AG09319 (cell line): Measurements from ENCODE around the gene CALML4.

Experiments used
- DNase-seq: peaks from one replicate; pipeline ENCODE4 v3.0.0-alpha.2; 2010; ENCODE audit warnings: low read depth; ENCODE audit errors: extremely low read depth
- TF ChIP-seq, protein P1 (sequence below): IDR thresholded peaks from 2 replicates; pipeline ENCODE4 v1.5.1; 2011; ENCODE audit warnings: low read depth, mild to moderate bottlenecking, inconsistent platforms, low read length, moderate library complexity

The CALML4 gene

DNA sequence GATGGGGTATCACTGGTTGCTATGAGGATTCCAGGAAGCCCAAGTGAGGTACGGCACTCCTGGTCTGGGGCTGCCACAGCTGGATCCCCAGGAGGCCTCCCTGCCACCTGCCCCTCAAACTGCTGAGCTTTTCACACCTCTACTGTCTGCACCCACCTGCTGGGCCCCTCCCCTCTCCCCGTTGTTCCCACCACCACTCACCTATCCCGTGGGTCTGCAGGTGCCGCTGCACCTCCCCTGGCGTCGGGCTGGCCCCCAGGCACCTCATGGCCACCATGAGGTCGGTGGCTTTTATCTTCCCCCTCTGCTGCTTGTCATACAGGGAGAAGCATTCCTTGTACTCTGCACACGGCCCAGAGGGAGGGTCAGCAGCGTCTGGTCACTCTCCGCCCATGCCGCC lies 5.8 kb downstream of the CALML4 start:
- TF ChIP-seq, protein P1, sequence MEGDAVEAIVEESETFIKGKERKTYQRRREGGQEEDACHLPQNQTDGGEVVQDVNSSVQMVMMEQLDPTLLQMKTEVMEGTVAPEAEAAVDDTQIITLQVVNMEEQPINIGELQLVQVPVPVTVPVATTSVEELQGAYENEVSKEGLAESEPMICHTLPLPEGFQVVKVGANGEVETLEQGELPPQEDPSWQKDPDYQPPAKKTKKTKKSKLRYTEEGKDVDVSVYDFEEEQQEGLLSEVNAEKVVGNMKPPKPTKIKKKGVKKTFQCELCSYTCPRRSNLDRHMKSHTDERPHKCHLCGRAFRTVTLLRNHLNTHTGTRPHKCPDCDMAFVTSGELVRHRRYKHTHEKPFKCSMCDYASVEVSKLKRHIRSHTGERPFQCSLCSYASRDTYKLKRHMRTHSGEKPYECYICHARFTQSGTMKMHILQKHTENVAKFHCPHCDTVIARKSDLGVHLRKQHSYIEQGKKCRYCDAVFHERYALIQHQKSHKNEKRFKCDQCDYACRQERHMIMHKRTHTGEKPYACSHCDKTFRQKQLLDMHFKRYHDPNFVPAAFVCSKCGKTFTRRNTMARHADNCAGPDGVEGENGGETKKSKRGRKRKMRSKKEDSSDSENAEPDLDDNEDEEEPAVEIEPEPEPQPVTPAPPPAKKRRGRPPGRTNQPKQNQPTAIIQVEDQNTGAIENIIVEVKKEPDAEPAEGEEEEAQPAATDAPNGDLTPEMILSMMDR = no peak

DNA sequence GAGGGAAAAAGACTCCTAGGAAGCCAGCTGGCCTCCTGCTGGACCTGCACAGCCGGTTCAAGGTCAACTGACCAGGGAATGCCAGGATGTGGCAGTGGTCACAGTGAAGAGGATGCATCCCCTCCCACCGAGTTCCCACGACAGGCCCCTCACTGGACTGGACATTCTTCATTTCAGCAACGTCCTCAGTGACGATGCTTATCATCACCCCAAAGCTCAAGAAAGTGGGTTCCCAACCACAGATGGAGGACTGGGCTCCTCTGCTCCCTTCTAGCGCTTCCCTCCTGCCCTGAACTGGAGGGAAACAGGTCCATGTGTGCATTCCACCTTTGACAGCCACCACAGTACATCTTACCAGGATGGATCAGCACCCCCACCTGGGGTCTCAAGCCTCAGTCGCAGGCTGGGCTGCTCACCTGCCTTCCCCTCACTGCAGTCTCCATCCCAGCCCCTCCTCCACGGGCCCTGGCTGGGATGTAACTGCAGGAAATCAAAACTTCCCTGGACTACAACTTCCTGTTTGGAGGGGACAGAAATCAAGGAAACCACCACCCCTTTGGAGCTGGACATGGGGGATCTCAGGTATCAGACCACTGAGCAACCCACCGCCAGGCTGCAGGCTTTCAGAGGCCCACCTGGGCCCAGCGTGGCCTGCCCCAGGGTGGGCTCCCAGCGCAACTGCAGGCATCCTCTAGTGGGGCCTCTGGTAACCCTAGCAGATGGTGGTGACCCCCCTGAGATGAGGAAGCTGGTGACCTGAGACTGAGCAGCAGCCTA lies 7.3 kb downstream of the CALML4 start:
- TF ChIP-seq, protein P1 = no peak
- no peak for DNase-seq

More for the DNA sequence above, 5.8 kb downstream of the CALML4 start:
- no peak for DNase-seq

DNA sequence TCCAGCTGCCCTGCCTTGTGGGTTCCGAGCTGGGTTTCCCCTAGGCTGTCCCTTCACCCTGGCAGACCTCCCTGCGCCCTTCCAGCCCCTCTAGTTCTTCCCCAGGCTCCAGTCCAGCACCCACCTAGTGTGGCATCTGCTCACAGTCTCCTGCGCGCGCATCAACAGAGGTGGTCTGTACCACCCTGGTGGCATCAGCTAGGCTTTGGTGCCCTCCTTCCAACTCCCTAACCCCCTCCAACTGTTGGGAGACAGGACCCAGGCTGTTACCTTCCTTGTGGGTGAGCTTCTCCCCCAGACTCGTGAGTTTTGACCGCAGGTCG lies 8.0 kb downstream of the CALML4 start:
- no peak for DNase-seq
- TF ChIP-seq, protein P1 = no peak

DNA sequence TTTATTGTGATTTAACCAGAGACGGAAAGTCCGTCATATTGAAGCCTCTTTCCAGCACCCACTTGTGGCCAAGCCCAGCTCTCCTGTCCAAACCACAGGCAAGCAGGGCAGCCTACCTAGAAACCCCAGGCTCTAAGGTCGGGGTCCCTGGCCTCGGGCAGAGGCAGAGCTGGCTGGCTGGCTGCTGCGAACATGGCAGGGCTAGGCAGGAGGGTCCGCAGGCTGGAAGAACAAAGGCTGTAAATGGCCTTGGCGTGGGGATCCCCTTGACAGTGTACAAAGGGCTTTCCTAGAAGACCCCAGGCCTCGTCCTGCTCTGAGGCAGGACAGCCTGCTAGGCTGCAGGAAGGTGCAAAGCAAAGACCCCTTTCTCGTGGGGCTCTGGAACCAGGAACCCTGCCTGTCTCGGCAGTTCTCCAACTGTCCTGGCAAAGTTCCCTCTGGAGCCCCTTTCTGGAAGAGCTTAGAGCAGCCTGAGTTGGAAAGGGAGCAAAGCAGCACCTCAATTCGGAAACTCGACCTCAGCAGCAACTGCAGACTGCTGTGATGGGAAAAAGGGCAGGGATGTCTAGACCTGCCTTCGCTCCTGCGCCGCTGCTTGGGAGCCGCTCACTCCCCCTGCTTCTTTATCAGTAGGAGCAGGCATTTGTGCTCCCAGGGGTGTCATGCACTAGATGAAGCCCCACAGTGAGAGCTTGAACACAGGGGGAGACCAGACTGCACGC lies 8.5 kb downstream of the CALML4 start:
- no peak for DNase-seq
- TF ChIP-seq, protein P1 = no peak

DNA sequence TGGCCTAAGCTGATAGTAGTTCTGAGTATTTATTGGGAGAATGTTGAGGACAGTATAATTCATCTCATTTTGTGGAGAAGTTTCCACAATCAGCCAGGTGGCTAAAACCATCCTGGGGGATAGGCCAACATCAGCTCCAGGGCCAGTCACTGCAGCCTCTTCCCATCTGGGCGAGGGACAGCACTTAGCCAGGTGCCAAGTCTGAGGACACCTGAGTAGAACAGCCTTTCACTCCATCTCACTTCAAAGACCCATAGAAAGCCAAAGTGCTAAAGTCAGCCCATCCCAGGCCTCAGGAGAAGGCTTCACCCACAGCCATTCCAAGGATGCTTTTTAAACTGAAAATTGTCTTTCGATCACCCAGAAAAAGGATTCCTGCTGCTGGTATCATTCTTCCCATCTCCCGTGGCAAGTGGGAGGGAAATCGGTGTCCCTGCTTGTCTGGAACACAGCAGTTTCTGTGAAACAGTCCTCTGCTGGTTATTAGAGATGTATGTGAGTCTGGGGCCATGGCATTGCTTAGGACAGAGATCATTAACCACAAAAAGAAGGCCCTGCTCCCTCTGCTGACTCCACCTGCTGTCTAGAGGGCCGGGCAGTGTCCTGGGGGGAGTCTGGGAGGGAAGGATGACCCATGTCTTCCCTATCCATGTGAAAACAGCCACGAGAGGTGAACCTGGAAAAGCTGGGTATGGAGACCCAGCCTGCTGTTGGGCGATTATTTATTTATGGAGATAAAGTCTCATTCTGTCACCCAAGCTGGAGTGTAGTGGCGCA lies 9.6 kb downstream of the CALML4 start:
- TF ChIP-seq, protein P1 = no peak
- no peak for DNase-seq

DNA sequence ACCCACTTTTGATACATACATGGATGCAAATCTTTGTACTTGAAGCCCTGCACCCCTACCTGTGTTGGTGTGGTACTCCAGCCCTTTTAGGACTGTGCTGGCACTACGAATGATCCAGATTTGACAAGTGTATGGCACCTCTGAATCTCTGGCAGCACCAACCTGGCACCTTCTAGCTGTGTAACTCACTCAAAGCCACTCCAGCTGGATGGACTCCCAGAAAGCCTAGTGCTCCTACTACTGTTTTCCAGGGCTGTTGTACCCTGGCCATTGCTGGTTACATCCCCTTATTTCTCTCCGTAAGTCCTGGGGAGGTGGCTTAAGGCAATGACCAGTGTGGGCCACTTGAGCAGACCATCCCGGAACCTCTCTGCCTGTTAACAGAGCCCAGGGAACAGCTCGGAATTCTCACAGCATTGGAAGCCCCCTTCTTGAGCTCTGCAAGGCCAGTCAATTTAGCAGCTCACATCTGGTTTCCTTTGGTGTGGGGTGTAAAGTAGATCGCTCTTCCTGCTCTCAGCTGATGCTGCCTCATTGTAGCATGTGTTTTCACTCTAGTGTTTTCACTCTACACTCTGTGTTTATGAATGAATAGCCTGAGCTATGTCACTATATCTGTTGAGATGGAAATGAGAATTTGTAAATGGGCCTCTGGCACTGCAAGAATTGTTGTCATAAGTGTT lies 12.2 kb downstream of the CALML4 start:
- DNase-seq = no peak
- TF ChIP-seq, protein P1 = no peak
